ENCODE data around the gene TDRD15.
"Not testable (repeated sequence)": the region's sequence is repeated elsewhere in the genome, so short reads cannot be mapped to it uniquely, and the experiment has no call there.

- not testable (repeated sequence) for TF ChIP-seq CTCF, POLR2A (IDR thresholded peaks at IDR 0.05)
Measured at GRCh38 chr2:21101514-21102155, 22.1 kb upstream of the TDRD15 start.

Measured in body of pancreas (tissue), 4 donors.